Stimulated activated CD8-positive, alpha-beta memory T cell treated with anti-CD3 and anti-CD28 coated beads, Interleukin-15, amount 100 ng/mL, for 1 hour (primary cell): ENCODE data around the gene GFPT2.

ENCODE experiments used
- DNase-seq: peaks from one replicate; pipeline ENCODE4 v3.0.0-alpha.2; 2020; ENCODE audit warnings: low read depth

The GFPT2 gene

DNA sequence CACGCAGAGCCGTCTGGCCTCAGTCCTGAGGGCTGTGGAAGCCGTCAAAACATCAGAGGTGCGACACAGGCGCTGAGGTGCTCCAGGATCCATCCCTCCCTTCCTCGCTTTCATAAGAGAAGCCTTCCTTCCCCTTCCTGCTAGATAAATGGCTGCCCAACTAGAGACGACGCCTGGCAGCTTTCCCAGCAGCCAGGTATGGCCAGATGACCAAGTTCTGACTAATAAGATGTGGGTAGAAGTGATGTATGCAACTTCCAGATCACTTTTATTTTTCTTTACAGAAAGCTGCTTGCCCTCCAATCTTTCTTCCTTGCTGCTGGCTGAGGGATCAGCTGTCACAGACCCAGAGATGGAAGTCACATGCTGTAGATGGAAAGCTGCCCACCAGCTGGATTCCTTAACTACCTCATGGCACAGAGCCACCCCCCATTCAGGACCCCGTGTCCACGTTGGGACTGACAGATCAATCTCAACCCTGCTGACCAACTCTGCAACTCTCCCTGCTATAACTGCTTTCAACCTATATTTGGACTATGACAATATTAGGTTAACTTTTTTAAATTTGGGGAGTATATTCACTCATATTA, 70.0 kb downstream of the GFPT2 start:
- DNase-seq = no peak

DNA sequence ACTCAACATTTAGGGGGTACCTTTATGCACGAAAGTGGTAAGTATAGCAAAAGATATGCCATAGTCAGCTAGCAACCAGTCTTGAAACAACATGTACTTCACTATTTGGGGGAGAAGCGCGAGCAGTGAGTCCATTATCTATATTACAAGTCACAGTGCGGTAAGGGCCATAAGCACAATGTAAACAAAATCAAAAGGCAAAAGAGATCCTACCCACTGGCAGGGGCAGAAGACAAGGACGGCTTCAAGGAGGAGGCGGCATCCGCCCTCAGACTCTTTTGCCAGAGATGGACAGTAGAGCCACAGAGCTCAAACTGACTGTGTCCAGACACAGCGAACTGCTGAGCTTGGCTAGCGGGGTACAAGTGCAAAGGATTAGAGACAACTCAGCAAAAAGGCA, 70.9 kb downstream of the GFPT2 start:
- DNase-seq = no peak

DNA sequence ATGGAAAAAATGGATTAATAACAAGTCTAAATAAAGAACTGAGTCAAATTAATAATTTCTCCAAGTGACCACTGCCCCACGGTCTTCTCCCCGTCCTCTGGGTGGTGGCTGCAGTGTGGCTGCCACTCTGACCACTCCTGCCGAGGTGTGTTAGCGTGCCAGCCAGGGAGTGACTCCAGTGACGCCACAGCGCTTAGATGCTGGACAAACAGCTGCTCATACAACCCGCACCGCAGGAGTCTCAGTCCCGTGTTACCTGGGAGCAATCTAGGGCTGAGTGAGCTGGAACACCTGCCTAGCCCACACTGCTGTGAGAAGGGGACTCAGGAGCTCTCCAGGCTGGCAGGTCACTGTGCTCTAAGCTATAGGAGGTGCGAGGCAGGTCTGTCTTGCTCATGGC, 71.4 kb downstream of the GFPT2 start:
- no peak for DNase-seq

GRCh38 chr5:180274695-180275094, 78.4 kb downstream of the GFPT2 start:
- no peak for DNase-seq

DNA sequence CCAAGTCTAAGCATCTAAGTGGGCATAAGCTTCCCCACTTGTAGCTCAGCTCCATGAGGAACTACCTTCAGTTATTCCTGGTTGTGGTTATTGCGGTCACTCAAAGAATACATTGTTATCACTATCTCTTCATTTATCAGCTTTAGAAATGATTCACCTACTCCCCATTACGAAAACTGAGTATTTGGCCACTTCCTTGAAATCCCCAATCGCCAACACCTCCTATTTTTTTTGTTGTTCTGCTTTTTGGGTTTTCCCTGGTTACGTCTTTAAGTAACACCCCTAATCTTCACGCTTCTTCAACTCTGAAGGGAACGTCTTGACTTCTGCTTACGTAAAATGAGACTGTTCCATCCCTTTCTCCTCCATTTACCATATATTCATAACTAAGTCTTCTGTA, 81.9 kb downstream of the GFPT2 start:
- no peak for DNase-seq

- no peak for DNase-seq
Observed at GRCh38 chr5:180259260-180259611, 93.9 kb downstream of the GFPT2 start.

DNA sequence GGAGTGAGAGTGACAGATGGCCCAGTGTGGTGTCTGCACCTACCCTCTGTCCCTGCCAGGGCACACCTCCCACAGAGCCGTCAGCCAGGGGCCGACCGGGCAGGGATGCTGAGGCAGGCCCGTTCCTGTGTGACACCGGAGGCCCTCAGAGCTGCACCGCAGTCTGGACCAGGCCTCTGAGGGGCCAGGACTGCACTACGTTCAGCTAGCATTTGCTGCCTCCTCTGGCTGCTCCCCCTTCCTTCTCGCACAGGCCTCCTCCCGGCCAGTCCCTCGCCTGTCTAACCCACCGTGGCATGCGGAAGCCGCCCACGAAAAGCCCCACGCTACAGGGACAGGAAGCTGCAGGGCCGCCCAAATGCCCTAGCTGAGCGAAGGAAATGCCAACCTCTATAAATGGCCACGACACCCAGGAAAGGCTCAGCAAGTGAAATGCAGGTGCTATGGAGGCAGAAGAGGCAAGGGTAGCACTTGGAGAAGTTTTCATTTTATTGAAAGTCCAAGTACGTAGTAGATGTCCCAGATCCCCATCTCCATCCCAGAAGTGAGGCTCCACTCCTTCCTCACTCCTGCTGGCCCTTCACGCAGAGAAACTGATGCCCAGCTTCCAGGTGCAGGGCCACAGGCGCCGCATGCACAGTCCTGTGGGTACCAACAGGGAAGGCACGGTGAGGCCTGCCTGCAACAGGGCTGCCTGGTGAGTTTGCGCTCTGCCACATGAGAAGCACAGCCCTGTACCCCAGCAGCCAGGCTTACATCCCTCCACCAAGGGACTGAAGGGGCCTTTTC, 99.9 kb downstream of the GFPT2 start:
- DNase-seq = no peak

- DNase-seq = no peak
Observed at GRCh38 chr5:180251887-180252286, 101.2 kb downstream of the GFPT2 start.

DNA sequence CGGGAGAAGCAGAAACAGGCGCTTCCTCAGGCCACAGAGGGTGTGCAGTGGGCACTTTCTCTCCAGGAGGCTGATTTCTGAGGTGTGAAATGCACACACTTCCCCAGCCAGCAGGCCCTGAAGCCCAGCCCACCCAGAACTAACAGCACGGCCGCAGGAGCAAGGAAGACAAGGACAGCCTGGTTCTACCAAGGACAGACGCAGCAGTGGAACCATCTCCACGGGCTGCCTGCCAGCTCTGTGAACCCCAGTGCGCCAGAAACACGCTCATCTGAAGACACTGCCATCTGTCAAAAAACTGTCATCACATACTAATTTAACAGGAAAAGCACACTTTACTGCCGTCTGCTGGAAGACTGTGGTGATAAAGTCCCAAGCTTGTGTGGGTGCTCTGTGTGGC, 102.0 kb downstream of the GFPT2 start:
- DNase-seq = no peak
